WTC11 (cell line): Measurements from ENCODE around the gene CSE1L. TPM values are rescaled to one million over a fixed set of nuclear protein-coding genes. Genes with fewer than 3 reads are reported as not detected.

Experiments
- ATAC-seq: fragments of 200-7000 bp; cut with Tn5 transposase; 2 replicates; pipeline ENCODE4 v1.10.0; 2021; ENCODE audit warnings: mild to moderate bottlenecking, moderate library complexity
- CTCF ChIA-PET: fragments of 300-600 bp; sonication (Branson Sonifier 250); formaldehyde crosslinking; loops from one replicate; lab custom pipeline; 2021; ENCODE audit warnings: antibody characterized with exemption; lab: Charles Lee
- POLR2A ChIA-PET: fragments of 350-600 bp; sonication (Branson Sonifier 250); formaldehyde crosslinking; loops from one replicate; lab custom pipeline; 2021; ENCODE audit warnings: antibody characterized with exemption; lab: Charles Lee
- DNase-seq: peaks from one replicate; pipeline ENCODE4 v3.0.0; 2021; ENCODE audit warnings: low spot score
- H3K27ac Mint-ChIP-seq: 2 replicates; pipeline ENCODE4 v1.8.0; 2021; ENCODE audit warnings: mixed read lengths
- H3K27me3 Mint-ChIP-seq: 2 replicates; pipeline ENCODE4 v1.8.0; 2021; ENCODE audit warnings: low read depth, mild to moderate bottlenecking, moderate library complexity, mixed read lengths
- H3K36me3 Mint-ChIP-seq: 2 replicates; pipeline ENCODE4 v1.8.0; 2021; ENCODE audit warnings: mixed read lengths
- H3K4me1 Mint-ChIP-seq: 2 replicates; pipeline ENCODE4 v1.8.0; 2022; ENCODE audit warnings: mixed read lengths
- H3K4me3 Mint-ChIP-seq: 2 replicates; pipeline ENCODE4 v1.8.0; 2021; ENCODE audit warnings: mild to moderate bottlenecking, moderate library complexity, mixed read lengths
- H3K9me3 Mint-ChIP-seq: 2 replicates; pipeline ENCODE4 v1.8.0; 2021; ENCODE audit warnings: mixed read lengths
- ATF1 ChIP-seq: sonication (generic); formaldehyde crosslinking; IDR thresholded peaks from 2 replicates; pipeline ENCODE4 v1.8.1; 2023; ENCODE audit warnings: mild to moderate bottlenecking, moderate library complexity, missing genetic modification reagents
- CREB1 ChIP-seq: sonication (generic); formaldehyde crosslinking; IDR thresholded peaks from 2 replicates; pipeline ENCODE4 v1.8.0; 2023; ENCODE audit warnings: mild to moderate bottlenecking, missing genetic modification reagents
- CREM ChIP-seq: sonication (generic); formaldehyde crosslinking; IDR thresholded peaks from 2 replicates; pipeline ENCODE4 v1.8.1; 2022; ENCODE audit warnings: mild to moderate bottlenecking, missing genetic modification reagents, moderate library complexity
- ESRRA ChIP-seq: sonication (generic); formaldehyde crosslinking; IDR thresholded peaks from 2 replicates; pipeline ENCODE4 v1.8.1; 2022; ENCODE audit warnings: mild to moderate bottlenecking, missing genetic modification reagents, borderline replicate concordance
- GRHL2 ChIP-seq: fragments of 250-450 bp; sonication (Bioruptor Pico); IDR thresholded peaks from 2 replicates; pipeline ENCODE4 v1.8.0; 2022; ENCODE audit warnings: mild to moderate bottlenecking, moderate library complexity; ENCODE audit not compliant: insufficient replicate concordance, severe bottlenecking
- IRF2 ChIP-seq: sonication (generic); formaldehyde crosslinking; IDR thresholded peaks from 2 replicates; pipeline ENCODE4 v1.8.0; 2022; ENCODE audit warnings: low read depth, missing genetic modification reagents, borderline replicate concordance
- MYBL2 ChIP-seq: sonication (generic); formaldehyde crosslinking; IDR thresholded peaks from 2 replicates; pipeline ENCODE4 v1.8.1; 2023; ENCODE audit warnings: mild to moderate bottlenecking, moderate library complexity, missing genetic modification reagents
- NFATC4 ChIP-seq: fragments of 250-450 bp; sonication (Bioruptor Pico); IDR thresholded peaks from 2 replicates; pipeline ENCODE4 v1.9.0; 2021; ENCODE audit warnings: mild to moderate bottlenecking
- NFYB ChIP-seq: sonication (generic); formaldehyde crosslinking; conservative IDR thresholded peaks from 2 replicates; pipeline ENCODE4 v1.8.0; 2022; ENCODE audit warnings: low read depth, missing genetic modification reagents
- SP1 ChIP-seq: sonication (generic); formaldehyde crosslinking; conservative IDR thresholded peaks from 2 replicates; pipeline ENCODE4 v1.8.1; 2022; ENCODE audit warnings: missing genetic modification reagents
- TEAD1 ChIP-seq: sonication (generic); formaldehyde crosslinking; IDR thresholded peaks from 2 replicates; pipeline ENCODE4 v1.8.0; 2022; ENCODE audit warnings: mild to moderate bottlenecking, missing genetic modification reagents
- TEAD4 ChIP-seq: sonication (generic); formaldehyde crosslinking; IDR thresholded peaks from 2 replicates; pipeline ENCODE4 v1.8.0; 2022; ENCODE audit warnings: mild to moderate bottlenecking, missing genetic modification reagents
- ZBTB21 ChIP-seq: sonication (generic); formaldehyde crosslinking; IDR thresholded peaks from 2 replicates; pipeline ENCODE4 v1.8.1; 2023; ENCODE audit warnings: mild to moderate bottlenecking, missing genetic modification reagents, borderline replicate concordance
- ZNF121 ChIP-seq: sonication (generic); formaldehyde crosslinking; IDR thresholded peaks from 2 replicates; pipeline ENCODE4 v1.8.0; 2023; ENCODE audit warnings: missing genetic modification reagents
- ZNF396 ChIP-seq: fragments of 250-450 bp; sonication (Bioruptor Pico); IDR thresholded peaks from 2 replicates; pipeline ENCODE4 v1.8.0; 2021; ENCODE audit warnings: mild to moderate bottlenecking, moderate library complexity, borderline replicate concordance
- ZNF416 ChIP-seq: fragments of 250-450 bp; sonication (Bioruptor Pico); IDR thresholded peaks from 2 replicates; pipeline ENCODE4 v1.9.0; 2021; ENCODE audit warnings: mild to moderate bottlenecking, inconsistent platforms
- ZNF671 ChIP-seq: fragments of 250-450 bp; sonication (Bioruptor Pico); IDR thresholded peaks from 2 replicates; pipeline ENCODE4 v1.8.0; 2021; ENCODE audit warnings: mild to moderate bottlenecking
- total RNA-seq: library from RNA; stranded (reverse); gene quantifications from 3 replicates; pipeline ENCODE4 v1.2.3, GENCODE V29; 2021
- TF ChIP-seq, protein P1 (sequence below): sonication (generic); formaldehyde crosslinking; IDR thresholded peaks from 2 replicates; pipeline ENCODE4 v1.8.0; 2023; ENCODE audit warnings: missing genetic modification reagents
- TF ChIP-seq, protein P2 (sequence below): sonication (generic); formaldehyde crosslinking; IDR thresholded peaks from 2 replicates; pipeline ENCODE4 v1.8.1; 2022; ENCODE audit warnings: mild to moderate bottlenecking, missing genetic modification reagents, moderate library complexity, borderline replicate concordance
- TF ChIP-seq, protein P3 (sequence below): sonication (generic); formaldehyde crosslinking; IDR thresholded peaks from 2 replicates; pipeline ENCODE4 v1.8.1; 2023; ENCODE audit warnings: mild to moderate bottlenecking, missing genetic modification reagents, moderate library complexity
- TF ChIP-seq, protein P4 (sequence below): sonication (generic); formaldehyde crosslinking; conservative IDR thresholded peaks from 2 replicates; pipeline ENCODE4 v1.8.1; 2023; ENCODE audit warnings: mild to moderate bottlenecking, low read depth, missing genetic modification reagents, moderate library complexity
- TF ChIP-seq, protein P5 (sequence below): fragments of 200-600 bp; IDR thresholded peaks from 2 replicates; pipeline ENCODE4 v1.8.0; 2022; ENCODE audit warnings: antibody characterized with exemption
- TF ChIP-seq, protein P6 (sequence below): fragments of 250-450 bp; sonication (Bioruptor Pico); IDR thresholded peaks from 2 replicates; pipeline ENCODE4 v1.9.0; 2021; ENCODE audit warnings: mild to moderate bottlenecking
- TF ChIP-seq, protein P7 (sequence below): fragments of 250-450 bp; sonication (Bioruptor Pico); IDR thresholded peaks from 2 replicates; pipeline ENCODE4 v1.9.0; 2021; ENCODE audit warnings: moderate library complexity, mild to moderate bottlenecking, inconsistent platforms, borderline replicate concordance

Gene CSE1L
- total RNA-seq, 1 experiment from 2014 or later: 192 TPM

DNA sequence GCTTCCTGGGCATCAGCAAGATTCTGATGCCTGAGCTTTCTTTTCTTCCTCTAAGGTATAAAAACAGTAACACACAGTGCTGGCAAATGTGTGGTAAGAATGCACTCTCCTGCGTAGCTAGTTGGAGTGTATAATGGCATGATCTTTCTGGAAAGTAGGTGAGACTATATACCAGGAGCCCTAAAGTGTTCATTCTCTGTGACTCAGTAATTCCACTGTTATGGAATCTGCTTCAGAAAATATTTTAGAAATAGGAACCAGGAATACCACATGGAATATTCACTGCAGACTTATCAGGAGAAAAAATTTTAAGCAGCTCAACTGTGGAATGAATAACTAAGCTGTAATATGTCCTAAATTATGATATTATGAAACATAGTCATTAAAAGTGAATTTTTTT is 16.9 kb upstream of the CSE1L start (continued):
- TF ChIP-seq ZNF121: no peak
- no peak for TF ChIP-seq ESRRA (CRISPR knock-in tag)

DNA sequence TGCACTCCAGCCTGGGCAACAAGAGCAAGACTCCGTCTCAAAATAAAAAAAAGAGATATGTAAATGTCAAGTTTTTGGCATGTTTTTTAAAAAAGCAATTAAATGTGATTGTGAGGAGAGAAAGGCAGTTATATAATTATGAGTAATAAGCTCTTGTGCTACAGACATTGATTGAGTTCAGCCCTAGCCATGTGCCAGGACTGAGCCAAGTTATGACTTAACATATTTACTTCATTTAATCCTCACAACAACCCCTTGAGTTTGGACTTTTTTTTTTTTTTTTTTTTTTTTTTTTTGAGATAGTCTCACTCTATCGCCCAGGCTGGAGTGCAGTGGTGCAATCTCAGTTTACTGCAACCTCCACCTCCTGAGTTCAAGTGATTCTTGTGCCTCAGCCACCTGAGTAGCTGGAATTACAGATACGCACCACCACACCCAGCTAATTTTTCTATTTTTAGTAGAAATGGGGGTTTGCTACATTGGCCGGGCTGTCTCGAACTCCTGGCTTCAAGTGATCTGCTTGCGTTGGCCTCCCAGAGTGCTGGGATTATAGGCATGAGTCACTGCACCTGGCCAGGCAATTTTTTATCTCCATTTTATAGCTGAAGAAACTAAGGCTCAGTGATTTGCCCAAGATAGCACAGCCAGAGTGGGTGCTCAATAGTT is 15.0 kb upstream of the CSE1L start:
- TF ChIP-seq ZNF396 (CRISPR knock-in tag) (no peak), NFYB (CRISPR knock-in tag) (no peak), IRF2 (CRISPR knock-in tag) (no peak), GRHL2 (CRISPR knock-in tag) (no peak), CREB1 (CRISPR knock-in tag) (no peak), MYBL2 (no peak), TEAD1 (CRISPR knock-in tag) (no peak), ATF1 (no peak), NFATC4 (CRISPR knock-in tag) (no peak), ZBTB21 (CRISPR knock-in tag) (no peak), ZNF671 (CRISPR knock-in tag) (no peak)
- TF ChIP-seq, protein P1, sequence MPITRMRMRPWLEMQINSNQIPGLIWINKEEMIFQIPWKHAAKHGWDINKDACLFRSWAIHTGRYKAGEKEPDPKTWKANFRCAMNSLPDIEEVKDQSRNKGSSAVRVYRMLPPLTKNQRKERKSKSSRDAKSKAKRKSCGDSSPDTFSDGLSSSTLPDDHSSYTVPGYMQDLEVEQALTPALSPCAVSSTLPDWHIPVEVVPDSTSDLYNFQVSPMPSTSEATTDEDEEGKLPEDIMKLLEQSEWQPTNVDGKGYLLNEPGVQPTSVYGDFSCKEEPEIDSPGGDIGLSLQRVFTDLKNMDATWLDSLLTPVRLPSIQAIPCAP (CRISPR knock-in tag): no peak
- TF ChIP-seq, protein P2, sequence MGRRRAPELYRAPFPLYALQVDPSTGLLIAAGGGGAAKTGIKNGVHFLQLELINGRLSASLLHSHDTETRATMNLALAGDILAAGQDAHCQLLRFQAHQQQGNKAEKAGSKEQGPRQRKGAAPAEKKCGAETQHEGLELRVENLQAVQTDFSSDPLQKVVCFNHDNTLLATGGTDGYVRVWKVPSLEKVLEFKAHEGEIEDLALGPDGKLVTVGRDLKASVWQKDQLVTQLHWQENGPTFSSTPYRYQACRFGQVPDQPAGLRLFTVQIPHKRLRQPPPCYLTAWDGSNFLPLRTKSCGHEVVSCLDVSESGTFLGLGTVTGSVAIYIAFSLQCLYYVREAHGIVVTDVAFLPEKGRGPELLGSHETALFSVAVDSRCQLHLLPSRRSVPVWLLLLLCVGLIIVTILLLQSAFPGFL: no peak
- TF ChIP-seq, protein P3, sequence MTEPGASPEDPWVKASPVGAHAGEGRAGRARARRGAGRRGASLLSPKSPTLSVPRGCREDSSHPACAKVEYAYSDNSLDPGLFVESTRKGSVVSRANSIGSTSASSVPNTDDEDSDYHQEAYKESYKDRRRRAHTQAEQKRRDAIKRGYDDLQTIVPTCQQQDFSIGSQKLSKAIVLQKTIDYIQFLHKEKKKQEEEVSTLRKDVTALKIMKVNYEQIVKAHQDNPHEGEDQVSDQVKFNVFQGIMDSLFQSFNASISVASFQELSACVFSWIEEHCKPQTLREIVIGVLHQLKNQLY (CRISPR knock-in tag): no peak
- TF ChIP-seq, protein P4, sequence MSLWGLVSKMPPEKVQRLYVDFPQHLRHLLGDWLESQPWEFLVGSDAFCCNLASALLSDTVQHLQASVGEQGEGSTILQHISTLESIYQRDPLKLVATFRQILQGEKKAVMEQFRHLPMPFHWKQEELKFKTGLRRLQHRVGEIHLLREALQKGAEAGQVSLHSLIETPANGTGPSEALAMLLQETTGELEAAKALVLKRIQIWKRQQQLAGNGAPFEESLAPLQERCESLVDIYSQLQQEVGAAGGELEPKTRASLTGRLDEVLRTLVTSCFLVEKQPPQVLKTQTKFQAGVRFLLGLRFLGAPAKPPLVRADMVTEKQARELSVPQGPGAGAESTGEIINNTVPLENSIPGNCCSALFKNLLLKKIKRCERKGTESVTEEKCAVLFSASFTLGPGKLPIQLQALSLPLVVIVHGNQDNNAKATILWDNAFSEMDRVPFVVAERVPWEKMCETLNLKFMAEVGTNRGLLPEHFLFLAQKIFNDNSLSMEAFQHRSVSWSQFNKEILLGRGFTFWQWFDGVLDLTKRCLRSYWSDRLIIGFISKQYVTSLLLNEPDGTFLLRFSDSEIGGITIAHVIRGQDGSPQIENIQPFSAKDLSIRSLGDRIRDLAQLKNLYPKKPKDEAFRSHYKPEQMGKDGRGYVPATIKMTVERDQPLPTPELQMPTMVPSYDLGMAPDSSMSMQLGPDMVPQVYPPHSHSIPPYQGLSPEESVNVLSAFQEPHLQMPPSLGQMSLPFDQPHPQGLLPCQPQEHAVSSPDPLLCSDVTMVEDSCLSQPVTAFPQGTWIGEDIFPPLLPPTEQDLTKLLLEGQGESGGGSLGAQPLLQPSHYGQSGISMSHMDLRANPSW (CRISPR knock-in tag): no peak
- ChIA-PET POLR2A (interaction anchor here (0.7 kb wide), 1 partner anchor 282 kb away, joined by 3 read pairs; no protein-coding TSS in a partner anchor), CTCF (no interaction called here)
- Mint-ChIP-seq H3K27ac (no peak overlapping the region), H3K9me3 (no peaks in the 10 kb centered on the region), H3K36me3 (peaks cover 33% of the 10 kb centered on the region), H3K4me3 (no peak overlapping the region), H3K4me1 (no peaks in the 10 kb centered on the region), H3K27me3 (no peaks in the 10 kb centered on the region)
- no peak for DNase-seq
- no peak for ATAC-seq

DNA sequence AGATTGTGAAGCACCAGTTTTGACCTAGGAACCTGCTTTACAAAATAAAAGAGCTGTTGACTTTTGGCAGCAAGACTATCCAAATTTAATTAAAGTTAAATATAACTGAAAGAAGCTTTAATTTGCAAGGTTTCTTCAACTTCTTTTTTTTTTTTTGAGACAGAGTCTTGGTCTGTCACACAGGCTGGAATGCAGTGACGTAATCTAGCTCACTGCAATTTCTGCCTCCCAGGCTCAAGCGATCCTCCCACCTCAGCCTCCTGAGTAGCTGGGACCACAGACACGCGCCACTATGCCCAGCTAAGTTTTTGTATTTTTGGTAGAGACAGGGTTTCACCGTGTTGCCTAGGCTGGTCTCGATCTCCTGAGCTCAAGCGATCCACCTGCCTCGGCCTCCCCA is 13.7 kb upstream of the CSE1L start:
- Mint-ChIP-seq H3K36me3 (peaks cover 29% of the 10 kb centered on the region), H3K27me3 (no peaks in the 10 kb centered on the region), H3K9me3 (no peaks in the 10 kb centered on the region), H3K27ac (no peak overlapping the region), H3K4me1 (no peaks in the 10 kb centered on the region), H3K4me3 (no peak overlapping the region)
- ATAC-seq (no peak), DNase-seq (no peak)
- no peak for TF ChIP-seq CREM
- TF ChIP-seq TEAD4 (CRISPR knock-in tag): no peak
- TF ChIP-seq, protein P5, sequence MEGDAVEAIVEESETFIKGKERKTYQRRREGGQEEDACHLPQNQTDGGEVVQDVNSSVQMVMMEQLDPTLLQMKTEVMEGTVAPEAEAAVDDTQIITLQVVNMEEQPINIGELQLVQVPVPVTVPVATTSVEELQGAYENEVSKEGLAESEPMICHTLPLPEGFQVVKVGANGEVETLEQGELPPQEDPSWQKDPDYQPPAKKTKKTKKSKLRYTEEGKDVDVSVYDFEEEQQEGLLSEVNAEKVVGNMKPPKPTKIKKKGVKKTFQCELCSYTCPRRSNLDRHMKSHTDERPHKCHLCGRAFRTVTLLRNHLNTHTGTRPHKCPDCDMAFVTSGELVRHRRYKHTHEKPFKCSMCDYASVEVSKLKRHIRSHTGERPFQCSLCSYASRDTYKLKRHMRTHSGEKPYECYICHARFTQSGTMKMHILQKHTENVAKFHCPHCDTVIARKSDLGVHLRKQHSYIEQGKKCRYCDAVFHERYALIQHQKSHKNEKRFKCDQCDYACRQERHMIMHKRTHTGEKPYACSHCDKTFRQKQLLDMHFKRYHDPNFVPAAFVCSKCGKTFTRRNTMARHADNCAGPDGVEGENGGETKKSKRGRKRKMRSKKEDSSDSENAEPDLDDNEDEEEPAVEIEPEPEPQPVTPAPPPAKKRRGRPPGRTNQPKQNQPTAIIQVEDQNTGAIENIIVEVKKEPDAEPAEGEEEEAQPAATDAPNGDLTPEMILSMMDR: no peak
- no peak for TF ChIP-seq ZNF671 (CRISPR knock-in tag)
- no peak for TF ChIP-seq GRHL2 (CRISPR knock-in tag)
- no peak for TF ChIP-seq SP1
- TF ChIP-seq, protein P6, sequence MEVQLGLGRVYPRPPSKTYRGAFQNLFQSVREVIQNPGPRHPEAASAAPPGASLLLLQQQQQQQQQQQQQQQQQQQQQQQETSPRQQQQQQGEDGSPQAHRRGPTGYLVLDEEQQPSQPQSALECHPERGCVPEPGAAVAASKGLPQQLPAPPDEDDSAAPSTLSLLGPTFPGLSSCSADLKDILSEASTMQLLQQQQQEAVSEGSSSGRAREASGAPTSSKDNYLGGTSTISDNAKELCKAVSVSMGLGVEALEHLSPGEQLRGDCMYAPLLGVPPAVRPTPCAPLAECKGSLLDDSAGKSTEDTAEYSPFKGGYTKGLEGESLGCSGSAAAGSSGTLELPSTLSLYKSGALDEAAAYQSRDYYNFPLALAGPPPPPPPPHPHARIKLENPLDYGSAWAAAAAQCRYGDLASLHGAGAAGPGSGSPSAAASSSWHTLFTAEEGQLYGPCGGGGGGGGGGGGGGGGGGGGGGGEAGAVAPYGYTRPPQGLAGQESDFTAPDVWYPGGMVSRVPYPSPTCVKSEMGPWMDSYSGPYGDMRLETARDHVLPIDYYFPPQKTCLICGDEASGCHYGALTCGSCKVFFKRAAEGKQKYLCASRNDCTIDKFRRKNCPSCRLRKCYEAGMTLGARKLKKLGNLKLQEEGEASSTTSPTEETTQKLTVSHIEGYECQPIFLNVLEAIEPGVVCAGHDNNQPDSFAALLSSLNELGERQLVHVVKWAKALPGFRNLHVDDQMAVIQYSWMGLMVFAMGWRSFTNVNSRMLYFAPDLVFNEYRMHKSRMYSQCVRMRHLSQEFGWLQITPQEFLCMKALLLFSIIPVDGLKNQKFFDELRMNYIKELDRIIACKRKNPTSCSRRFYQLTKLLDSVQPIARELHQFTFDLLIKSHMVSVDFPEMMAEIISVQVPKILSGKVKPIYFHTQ (CRISPR knock-in tag): no peak
- TF ChIP-seq ZNF416 (CRISPR knock-in tag): no peak
- TF ChIP-seq, protein P7, sequence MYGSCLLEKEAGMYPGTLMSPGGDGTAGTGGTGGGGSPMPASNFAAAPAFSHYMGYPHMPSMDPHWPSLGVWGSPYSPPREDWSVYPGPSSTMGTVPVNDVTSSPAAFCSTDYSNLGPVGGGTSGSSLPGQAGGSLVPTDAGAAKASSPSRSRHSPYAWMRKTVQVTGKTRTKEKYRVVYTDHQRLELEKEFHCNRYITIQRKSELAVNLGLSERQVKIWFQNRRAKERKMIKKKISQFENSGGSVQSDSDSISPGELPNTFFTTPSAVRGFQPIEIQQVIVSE (CRISPR knock-in tag): no peak
- CTCF ChIA-PET: interaction anchor here (1.0 kb wide), 1 partner anchor 375 kb away, joined by 3 read pairs; no protein-coding TSS in a partner anchor
- POLR2A ChIA-PET: interaction anchor here (0.6 to 0.7 kb wide), 3 partner anchors 11 to 604 kb away, joined by 3 to 6 read pairs (median 3); no protein-coding TSS in a partner anchor
